HL-60 (cell line): ENCODE measurements around the gene ST6GALNAC4.

Experiments used
- DNase-seq, 2 experiments: peaks; one replicate each; pipeline ENCODE4 v3.0.0-alpha.2; 2010 to 2020; ENCODE audit warnings: low read depth in 1 of 2, low spot score in 1 of 2
- H3K27ac ChIP-seq: fragments of 250-450 bp; sonication (Bioruptor Pico); replicated peaks from 2 replicates; pipeline ENCODE4 v1.5.1; 2020; ENCODE audit warnings: mild to moderate bottlenecking, moderate library complexity
- H3K27me3 ChIP-seq: fragments of 250-450 bp; sonication (Bioruptor Pico); 2 replicates; pipeline ENCODE4 v1.5.1; 2021; ENCODE audit warnings: mild to moderate bottlenecking, moderate library complexity; ENCODE audit not compliant: insufficient read depth, poor library complexity, severe bottlenecking
- H3K4me3 ChIP-seq: replicated peaks from 2 replicates; pipeline ENCODE4 v1.5.1; 2011; ENCODE audit warnings: mild to moderate bottlenecking, control low read depth, low read length; ENCODE audit not compliant: insufficient read depth
- GABPA ChIP-seq: IDR thresholded peaks from 2 replicates; pipeline ENCODE4 v1.6.1; 2012; ENCODE audit warnings: low read depth
- POLR2AphosphoS5 ChIP-seq: IDR thresholded peaks from 2 replicates; pipeline ENCODE4 v1.6.1; 2012; ENCODE audit warnings: low read depth
- SPI1 ChIP-seq: IDR thresholded peaks from 2 replicates; pipeline ENCODE4 v1.6.1; 2012; ENCODE audit warnings: low read depth, mild to moderate bottlenecking, borderline replicate concordance
- TF ChIP-seq, protein P1 (sequence below): IDR thresholded peaks from 2 replicates; pipeline ENCODE4 v1.6.1; 2012; ENCODE audit warnings: low read depth; ENCODE audit not compliant: insufficient replicate concordance
- TF ChIP-seq, protein P2 (sequence below): IDR thresholded peaks from one replicate; pipeline ENCODE4 v1.5.1; 2011; ENCODE audit warnings: low read length, control low read depth, inconsistent platforms; ENCODE audit not compliant: insufficient read depth

Gene ST6GALNAC4

DNA sequence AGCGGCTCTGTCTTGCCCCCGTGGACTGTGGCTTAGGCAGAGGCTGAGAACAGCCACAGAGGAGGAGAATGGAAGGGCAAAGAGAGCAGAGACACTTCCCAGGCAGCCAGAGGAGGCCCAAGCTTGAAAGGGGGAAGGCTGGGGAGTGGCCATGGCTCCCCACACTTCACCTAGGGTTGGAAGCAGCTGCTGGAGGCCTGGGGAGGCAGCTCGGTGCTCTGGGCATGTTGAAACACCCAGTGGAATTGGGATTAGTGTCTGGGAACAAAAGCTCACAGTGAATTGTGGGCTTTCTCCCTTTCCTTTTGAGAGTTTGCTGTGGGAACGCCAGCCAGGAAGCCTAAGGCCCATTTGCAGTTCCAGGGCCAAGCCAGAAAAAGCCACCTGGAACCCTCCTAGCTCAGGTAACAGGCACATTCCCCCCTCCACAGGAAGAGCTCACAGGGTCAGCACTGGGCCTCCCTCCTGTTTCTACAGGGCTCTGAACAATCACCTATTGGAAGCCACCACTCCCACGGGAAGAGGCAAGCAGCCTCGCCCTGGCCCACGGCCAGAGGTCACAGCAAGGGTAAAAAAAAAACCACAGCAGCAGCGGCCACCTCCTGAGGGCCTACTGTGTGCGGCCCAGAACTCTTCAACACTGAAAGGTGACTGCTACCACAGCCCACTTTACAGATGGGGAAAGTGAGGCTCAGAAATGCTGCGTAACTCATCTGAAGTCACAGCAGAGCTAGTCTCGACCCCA, 43.7 kb upstream of the ST6GALNAC4 start:
- H3K27me3 ChIP-seq = no peaks in the 10 kb centered on the region
- no peak overlapping the region for H3K27ac ChIP-seq
- no peak for TF ChIP-seq SPI1
- TF ChIP-seq, protein P1, sequence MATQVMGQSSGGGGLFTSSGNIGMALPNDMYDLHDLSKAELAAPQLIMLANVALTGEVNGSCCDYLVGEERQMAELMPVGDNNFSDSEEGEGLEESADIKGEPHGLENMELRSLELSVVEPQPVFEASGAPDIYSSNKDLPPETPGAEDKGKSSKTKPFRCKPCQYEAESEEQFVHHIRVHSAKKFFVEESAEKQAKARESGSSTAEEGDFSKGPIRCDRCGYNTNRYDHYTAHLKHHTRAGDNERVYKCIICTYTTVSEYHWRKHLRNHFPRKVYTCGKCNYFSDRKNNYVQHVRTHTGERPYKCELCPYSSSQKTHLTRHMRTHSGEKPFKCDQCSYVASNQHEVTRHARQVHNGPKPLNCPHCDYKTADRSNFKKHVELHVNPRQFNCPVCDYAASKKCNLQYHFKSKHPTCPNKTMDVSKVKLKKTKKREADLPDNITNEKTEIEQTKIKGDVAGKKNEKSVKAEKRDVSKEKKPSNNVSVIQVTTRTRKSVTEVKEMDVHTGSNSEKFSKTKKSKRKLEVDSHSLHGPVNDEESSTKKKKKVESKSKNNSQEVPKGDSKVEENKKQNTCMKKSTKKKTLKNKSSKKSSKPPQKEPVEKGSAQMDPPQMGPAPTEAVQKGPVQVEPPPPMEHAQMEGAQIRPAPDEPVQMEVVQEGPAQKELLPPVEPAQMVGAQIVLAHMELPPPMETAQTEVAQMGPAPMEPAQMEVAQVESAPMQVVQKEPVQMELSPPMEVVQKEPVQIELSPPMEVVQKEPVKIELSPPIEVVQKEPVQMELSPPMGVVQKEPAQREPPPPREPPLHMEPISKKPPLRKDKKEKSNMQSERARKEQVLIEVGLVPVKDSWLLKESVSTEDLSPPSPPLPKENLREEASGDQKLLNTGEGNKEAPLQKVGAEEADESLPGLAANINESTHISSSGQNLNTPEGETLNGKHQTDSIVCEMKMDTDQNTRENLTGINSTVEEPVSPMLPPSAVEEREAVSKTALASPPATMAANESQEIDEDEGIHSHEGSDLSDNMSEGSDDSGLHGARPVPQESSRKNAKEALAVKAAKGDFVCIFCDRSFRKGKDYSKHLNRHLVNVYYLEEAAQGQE = no peak
- no peak for TF ChIP-seq GABPA
- DNase-seq = no peak
- no peak overlapping the region for H3K4me3 ChIP-seq

DNA sequence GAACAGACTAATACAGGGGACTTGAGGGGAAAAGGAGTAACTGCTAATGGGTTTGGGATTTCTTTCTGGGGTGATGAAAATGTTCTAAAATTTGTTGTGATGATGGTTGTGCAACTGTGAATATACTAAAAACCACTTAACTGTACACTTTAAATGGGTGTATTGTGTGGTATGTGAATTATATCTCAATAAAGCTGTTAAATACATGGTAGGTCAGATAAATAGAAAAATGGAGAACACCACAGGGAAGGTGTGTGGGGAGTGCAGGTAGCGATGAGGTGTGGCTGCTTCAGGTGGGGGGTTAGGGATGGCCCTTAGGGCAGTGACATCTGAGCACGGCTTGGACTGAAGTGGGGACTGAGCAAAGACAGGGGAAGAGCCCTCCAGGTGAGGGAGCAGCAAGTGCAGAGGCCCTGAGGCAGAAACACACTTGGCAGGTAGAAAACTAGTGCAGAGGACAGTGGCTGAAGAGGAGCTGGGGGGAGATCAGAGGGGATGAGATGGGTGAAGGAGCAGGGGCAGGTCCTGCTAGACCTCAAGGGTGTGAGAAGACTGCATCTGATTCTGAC, 43.1 kb upstream of the ST6GALNAC4 start:
- TF ChIP-seq, protein P1 = no peak
- Histone ChIP-seq H3K27me3 (no peaks in the 10 kb centered on the region), H3K27ac (no peak overlapping the region), H3K4me3 (no peak overlapping the region)
- no peak for DNase-seq

DNA sequence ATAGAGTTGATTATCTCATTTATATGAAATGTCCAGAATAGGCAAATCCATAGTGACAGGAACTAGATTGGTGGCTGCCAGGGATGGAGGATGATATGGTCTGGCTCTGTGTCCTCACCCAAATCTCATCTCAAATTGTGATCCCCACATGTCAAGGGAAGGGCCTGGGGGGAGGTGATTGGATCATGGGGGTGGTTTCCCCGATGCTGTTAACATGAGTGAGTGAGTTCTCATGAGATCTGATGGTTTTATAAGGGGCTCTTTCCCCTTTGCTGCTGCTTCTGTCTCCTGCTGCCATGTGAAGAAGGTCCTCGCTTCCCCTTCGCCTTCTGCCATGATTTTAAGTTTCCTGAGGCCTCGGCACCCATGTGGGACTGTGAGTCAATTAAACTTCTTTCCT, 42.6 kb upstream of the ST6GALNAC4 start:
- no peak overlapping the region for H3K27ac ChIP-seq
- no peak overlapping the region for H3K4me3 ChIP-seq
- no peak for TF ChIP-seq GABPA
- TF ChIP-seq, protein P2, sequence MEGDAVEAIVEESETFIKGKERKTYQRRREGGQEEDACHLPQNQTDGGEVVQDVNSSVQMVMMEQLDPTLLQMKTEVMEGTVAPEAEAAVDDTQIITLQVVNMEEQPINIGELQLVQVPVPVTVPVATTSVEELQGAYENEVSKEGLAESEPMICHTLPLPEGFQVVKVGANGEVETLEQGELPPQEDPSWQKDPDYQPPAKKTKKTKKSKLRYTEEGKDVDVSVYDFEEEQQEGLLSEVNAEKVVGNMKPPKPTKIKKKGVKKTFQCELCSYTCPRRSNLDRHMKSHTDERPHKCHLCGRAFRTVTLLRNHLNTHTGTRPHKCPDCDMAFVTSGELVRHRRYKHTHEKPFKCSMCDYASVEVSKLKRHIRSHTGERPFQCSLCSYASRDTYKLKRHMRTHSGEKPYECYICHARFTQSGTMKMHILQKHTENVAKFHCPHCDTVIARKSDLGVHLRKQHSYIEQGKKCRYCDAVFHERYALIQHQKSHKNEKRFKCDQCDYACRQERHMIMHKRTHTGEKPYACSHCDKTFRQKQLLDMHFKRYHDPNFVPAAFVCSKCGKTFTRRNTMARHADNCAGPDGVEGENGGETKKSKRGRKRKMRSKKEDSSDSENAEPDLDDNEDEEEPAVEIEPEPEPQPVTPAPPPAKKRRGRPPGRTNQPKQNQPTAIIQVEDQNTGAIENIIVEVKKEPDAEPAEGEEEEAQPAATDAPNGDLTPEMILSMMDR = no peak
- no peak for TF ChIP-seq POLR2AphosphoS5
- TF ChIP-seq, protein P1 = no peak
- no peaks in the 10 kb centered on the region for H3K27me3 ChIP-seq
- DNase-seq = no peak

DNA sequence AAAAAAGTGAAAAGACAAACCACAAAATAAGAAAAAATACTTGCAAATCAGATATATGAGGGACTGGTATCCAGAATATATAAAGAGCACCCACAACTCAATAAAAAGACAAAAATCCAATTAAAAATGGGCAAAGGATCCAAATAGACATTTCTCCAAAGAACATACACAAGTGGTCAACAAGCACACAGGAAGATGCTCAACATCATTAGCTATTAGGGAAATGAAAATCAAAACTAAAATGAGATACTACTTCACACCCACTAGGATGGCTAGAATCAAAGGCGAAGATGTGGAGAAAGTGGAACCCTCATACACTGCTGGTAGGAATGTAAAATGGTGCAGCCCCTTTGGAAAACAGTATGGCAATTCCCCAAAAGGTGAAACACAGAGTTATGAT, 41.9 kb upstream of the ST6GALNAC4 start:
- no peak overlapping the region for H3K27ac ChIP-seq
- DNase-seq = no peak
- H3K27me3 ChIP-seq = no peaks in the 10 kb centered on the region
- TF ChIP-seq, protein P2 = no peak
- no peak for TF ChIP-seq SPI1
- TF ChIP-seq, protein P1 = no peak
- TF ChIP-seq GABPA = no peak
- TF ChIP-seq POLR2AphosphoS5 = no peak
- H3K4me3 ChIP-seq = no peak overlapping the region
